Lower leg skin (tissue), 4 donors: Measurements from ENCODE around the gene KRI1. TPM values are rescaled to one million over a fixed set of nuclear protein-coding genes. Genes with fewer than 3 reads are reported as not detected.
A peak's percentile ranks its signal among the peaks of the same experiment; 100 is the strongest.

Experiments used
- DNase-seq, 2 donors: peaks; one replicate each; pipeline ENCODE4 v3.0.0-alpha.2; 2019; ENCODE audit warnings: low spot score in 2 of 2
- H3K4me3 ChIP-seq: fragments of 200-600 bp; sonication (generic); 2 replicates; pipeline ENCODE4 v1.5.1; 2017; ENCODE audit warnings: mild to moderate bottlenecking, low read depth; ENCODE audit not compliant: poor library complexity, severe bottlenecking
- CTCF ChIP-seq, 3 donors: fragments of 450-650 bp; IDR thresholded peaks; one replicate each; pipeline ENCODE4 v1.5.1; 2016; ENCODE audit warnings: antibody characterized with exemption in 3 of 3, mild to moderate bottlenecking in 3 of 3, moderate library complexity in 2 of 3
- POLR2A ChIP-seq, 2 donors: fragments of 450-650 bp; IDR thresholded peaks; one replicate each; pipeline ENCODE4 v1.6.1; 2016 to 2017; ENCODE audit warnings: antibody characterized with exemption in 2 of 2, mild to moderate bottlenecking in 1 of 2, moderate library complexity in 1 of 2
- WGBS, 2 donors: methylation state at CpG; one replicate each; pipeline ENCODE4 v1.1.5; 2018; 5-methylcytosine and 5-hydroxymethylcytosine counted together
- intact Hi-C: fragments of 100-400 bp; cut with DNase I; formaldehyde crosslinking; loops from one replicate; pipeline ENCODE4 v1.15.0; 2023; ENCODE audit warnings: low total_unique reads
- microRNA counts, 2 donors: library from miRNA; unstranded; fragments of <30 nt; microRNA quantifications; one replicate each; lab custom pipeline; 2016
- microRNA-seq, 2 donors: library from miRNA; unstranded; fragments of <30 nt; microRNA quantifications; one replicate each; pipeline ENCODE4, GENCODE V29; 2016; ENCODE audit warnings: borderline replicate concordance in 2 of 2, borderline number of aligned reads in 1 of 2
- total RNA-seq, 4 donors: library from RNA; depleted of rRNA; stranded (reverse); fragments of >200 nt; gene quantifications; one replicate each; pipeline ENCODE4 v1.1.0, GENCODE V29; 2016

The KRI1 gene
- total RNA-seq, 4 donors from 2014 or later = 23.8 to 59.3 (median 29.4) TPM

GRCh38 chr19:10510301-10510802 lies 55.5 kb downstream of the KRI1 start:
- no peak overlapping the region for H3K4me3 ChIP-seq
- TF ChIP-seq POLR2A (IDR thresholded peaks at IDR 0.05) = no peak
- peak in 1 of 3 donors; percentile 36 for TF ChIP-seq CTCF (IDR thresholded peaks at IDR 0.05)
- intact Hi-C loops = no loop called here
- no peak for DNase-seq
- WGBS, 2 donors = 5 to 19% methylated on average over 10 to 14 of the region's 15 CpGs

GRCh38 chr19:10508707-10509106 lies 57.1 kb downstream of the KRI1 start:
- DNase-seq = no peak
- no peak for TF ChIP-seq POLR2A (IDR thresholded peaks at IDR 0.05)
- no peak for TF ChIP-seq CTCF (IDR thresholded peaks at IDR 0.05)
- intact Hi-C loops = loop anchor here (10.0 kb wide), 1 partner anchor 46 kb away; no protein-coding TSS in a partner anchor
- WGBS, 2 donors = 62 to 77% methylated on average over 3 of the region's 3 CpGs
- no peak overlapping the region for H3K4me3 ChIP-seq

GRCh38 chr19:10508036-10508435 lies 57.8 kb downstream of the KRI1 start:
- DNase-seq = no peak
- intact Hi-C loops = loop anchor here (10.0 kb wide), 1 partner anchor 47 kb away; no protein-coding TSS in a partner anchor
- no peak overlapping the region for H3K4me3 ChIP-seq
- 88 to 90% methylated on average over 16 of the region's 16 CpGs for WGBS, 2 donors
- TF ChIP-seq POLR2A (IDR thresholded peaks at IDR 0.05) = no peak

- intact Hi-C loops = loop anchor here (10.0 kb wide), 1 partner anchor 49 kb away; no protein-coding TSS in a partner anchor
- 26 to 28% methylated on average over 17 of the region's 17 CpGs for WGBS, 2 donors
- H3K4me3 ChIP-seq = no peak overlapping the region
- TF ChIP-seq POLR2A (IDR thresholded peaks at IDR 0.05) = no peak
- peak in 1 of 3 donors; percentile 33 for TF ChIP-seq CTCF (IDR thresholded peaks at IDR 0.05)
- DNase-seq = peak; percentile 70 to 96
Measured at GRCh38 chr19:10505583-10506229, 60.1 kb downstream of the KRI1 start.

MicroRNA genes within 50 kb of the gene (microRNA counts, 767-probe panel; counts per million panel counts)
- 0 to 358 counts per million in 2 donors for microRNA hsa-miR-1238 (lab: Ali Mortazavi, UCI)

Small RNA genes lying within 50 kb of the gene (microRNA-seq; reads per million reads assigned to microRNA genes)
- gene MIR1238 = 0 reads per million in 2 donors

Other genes with a start within 250 kb of the KRI1 start
- gene FDX2, start 250.0 kb downstream of the KRI1 start, total RNA-seq = 10 to 100 TPM; 10.3 to 20.7 (median 18.2) TPM
- gene RAVER1, start 232.5 kb downstream of the KRI1 start, total RNA-seq = 10 to 100 TPM; 14.2 to 22.5 (median 19.2) TPM
- 10 to 100 TPM in 1 of 4 donors, 1 to 10 TPM in 3; 3.8 to 10.2 (median 5.1) TPM for gene ICAM3, start 226.4 kb downstream of the KRI1 start, total RNA-seq
- 100 to 1,000 TPM in 1 of 4 donors, 10 to 100 TPM in 3; 48.2 to 115 (median 64.8) TPM for gene TYK2, start 185.4 kb downstream of the KRI1 start, total RNA-seq
- gene CDC37, start 162.5 kb downstream of the KRI1 start, total RNA-seq = 100 to 1,000 TPM in 3 of 4 donors, 10 to 100 TPM in 1; 92.8 to 142 (median 120) TPM
- gene PDE4A, start 145.5 kb downstream of the KRI1 start, total RNA-seq = 1 to 10 TPM; 4.1 to 6.8 (median 5.7) TPM
- 100 to 1,000 TPM in 1 of 4 donors, 10 to 100 TPM in 3; 81.6 to 102 (median 89.0) TPM for gene KEAP1, start 62.7 kb downstream of the KRI1 start, total RNA-seq
- 10 to 100 TPM; 34.9 to 64.0 (median 42.3) TPM for gene S1PR5, start 48.6 kb downstream of the KRI1 start, total RNA-seq
- 100 to 1,000 TPM in 1 of 4 donors, 10 to 100 TPM in 3; 58.5 to 106 (median 71.4) TPM for gene ATG4D, start 22.1 kb downstream of the KRI1 start, total RNA-seq
- gene CDKN2D, start 3.0 kb upstream of the KRI1 start, total RNA-seq = 10 to 100 TPM; 11.4 to 14.8 (median 12.8) TPM
- 10 to 100 TPM; 61.3 to 70.3 (median 63.8) TPM for gene AP1M2, start 21.3 kb upstream of the KRI1 start, total RNA-seq
- 100 to 1,000 TPM; 100 to 180 (median 129) TPM for gene SLC44A2, start 59.5 kb upstream of the KRI1 start, total RNA-seq
- gene ILF3, start 88.3 kb upstream of the KRI1 start, total RNA-seq = 100 to 1,000 TPM in 2 of 4 donors, 10 to 100 TPM in 2; 71.8 to 122 (median 97.3) TPM
- 10 to 100 TPM; 25.1 to 33.7 (median 31.0) TPM for gene QTRT1, start 135.4 kb upstream of the KRI1 start, total RNA-seq
- 100 to 1,000 TPM; 182 to 245 (median 218) TPM for gene DNM2, start 152.1 kb upstream of the KRI1 start, total RNA-seq